ENCODE results near the gene SYNJ2. TPM values are rescaled to one million over a fixed set of nuclear protein-coding genes. Genes with fewer than 3 reads are reported as not detected.

SYNJ2 gene
- total and polyA plus RNA-seq, 2 of the 4 experiments (the other 2 are of a cell fraction), result 40.8 to 45.2 TPM

DNA sequence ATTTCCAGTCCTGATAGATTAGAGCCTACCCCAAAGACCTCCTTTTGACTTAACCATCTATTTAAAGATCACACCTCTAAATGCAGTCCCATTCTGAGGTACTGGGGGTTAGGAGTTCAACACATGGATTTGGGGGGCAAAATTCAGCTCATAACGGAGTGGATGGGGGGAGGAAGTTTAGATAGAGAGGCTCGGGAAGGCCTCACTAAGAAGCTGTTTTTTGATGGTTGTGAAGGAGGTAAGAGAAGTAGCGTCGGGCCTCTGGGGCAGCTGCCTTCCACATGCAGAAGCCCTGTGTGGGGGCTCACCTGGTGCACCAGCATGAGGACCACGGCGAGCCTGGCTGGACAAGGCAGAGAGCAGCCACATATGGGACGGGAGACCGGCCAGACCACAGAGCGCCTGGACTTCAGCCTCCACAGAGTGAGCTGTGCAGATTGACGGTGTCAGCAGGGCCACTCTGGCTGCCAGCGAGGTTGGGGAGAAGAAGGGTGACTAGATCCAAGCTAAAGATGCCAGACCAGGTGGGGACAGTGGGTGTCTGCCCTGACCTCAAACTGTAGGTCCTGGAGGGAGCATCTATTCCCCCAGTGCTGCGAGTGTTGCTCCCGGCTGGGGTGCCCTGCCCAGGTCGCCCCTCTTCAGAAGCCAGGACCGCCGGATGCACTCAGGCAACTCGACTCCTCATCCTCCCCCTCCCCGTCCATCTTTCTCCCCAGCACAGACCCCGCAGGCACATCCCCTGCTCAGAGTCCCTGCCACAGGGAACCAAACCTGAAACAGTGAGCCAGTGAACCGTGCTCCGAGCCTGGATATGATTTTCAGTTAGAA lies 5.1 kb upstream of the SYNJ2 start:
- Histone ChIP-seq H3K9me3 (ENCODE audit: control insufficient read depth, insufficient read depth, low read length) (no peaks in the 10 kb centered on the region), H3K4me2 (ENCODE audit: low read depth, low read length) (no peak overlapping the region), H3K23ac (ENCODE audit: low read depth, low read length) (no peak overlapping the region), H3K18ac (ENCODE audit: low read depth, low read length) (no peak overlapping the region), H4K8ac (ENCODE audit: low read depth in 2 of 2, low read length in 2 of 2) (no peak overlapping the region), H3K56ac (ENCODE audit: extremely low read depth, insufficient read depth, low read length) (no peak overlapping the region), H4K5ac (ENCODE audit: low read depth, low read length) (no peak overlapping the region), H3K9ac (ENCODE audit: low read depth, low read length) (no peak overlapping the region), H4K91ac (ENCODE audit: insufficient read depth, low read depth, low read length) (no peak overlapping the region), H3K4ac (ENCODE audit: low read depth, low read length) (no peak overlapping the region), H3K14ac (replicated peaks; ENCODE audit: low read depth, low read length) (no peak overlapping the region), H3K4me1 (ENCODE audit: control insufficient read depth, insufficient read depth, low read length) (peaks cover 6% of the 10 kb centered on the region), H2AFZ (replicated peaks; ENCODE audit: low read length, poor library complexity) (no peak overlapping the region), H2BK15ac (ENCODE audit: low read depth, low read length) (no peak overlapping the region; the same call in 2 of the 3 replicates), H2AK5ac (ENCODE audit: low read depth, low read length) (no peak overlapping the region), H3K4me3 (ENCODE audit: insufficient read depth, low read depth, low read length) (no peak overlapping the region), H2BK120ac (ENCODE audit: low read depth, low read length) (peak overlapping the region; percentile 17), H3K79me1 (ENCODE audit: low read depth in 1 of 2, low read length in 2 of 2) (no peaks in the 10 kb centered on the region), H4K20me1 (ENCODE audit: insufficient read depth, low read length) (no peaks in the 10 kb centered on the region), H3K36me3 (ENCODE audit: control insufficient read depth, insufficient read depth, low read length) (no peaks in the 10 kb centered on the region), H2BK20ac (ENCODE audit: low read depth, low read length) (no peak overlapping the region; the same call in 1 of the 2 replicates), H2BK5ac (ENCODE audit: low read depth, low read length, poor library complexity, severe bottlenecking) (no peak overlapping the region), H3K27ac (ENCODE audit: insufficient read depth, low read length) (no peak overlapping the region), H3K9me1 (ENCODE audit: insufficient read depth, low read length) (peaks cover 8% of the 10 kb centered on the region), H2AK9ac (replicated peaks; ENCODE audit: low read depth, low read length, poor library complexity) (no peak overlapping the region), H3K27me3 (ENCODE audit: control insufficient read depth, insufficient read depth, low read length) (no peaks in the 10 kb centered on the region)
- no peak for ATAC-seq (ENCODE audit: low read depth)
- 93% methylated on average over 8 of the region's 21 CpGs; no CpG with 5 or more reads in 1 of the 2 experiments for WGBS, 2 experiments (ENCODE audit: extremely low coverage in 2 of 2, insufficient read length in 1 of 2)
- DNase-seq, result no peak
- ChIA-PET POLR2A (ENCODE audit: unreplicated experiment) (no interaction called here), CTCF (interaction anchor here (1.2 kb wide), 1 partner anchor 34 kb away, joined by 3 read pairs; no protein-coding TSS in a partner anchor)
- intact Hi-C loops (cut with micrococcal nuclease) (no loop called here), dilution Hi-C loops (cut with HindIII; ENCODE audit: low sequenced_read_pairs, unreplicated experiment) (no loop called here), in situ Hi-C loops (cut with MboI; ENCODE audit: low sequenced_read_pairs) (no loop called here)
- BruUV-seq (replicated peaks), result no TSS peak
- no peak for TF ChIP-seq BHLHE40 (IDR thresholded peaks at IDR 0.05; ENCODE audit: low read depth, low read length)
- no peak for TF ChIP-seq MAZ (IDR thresholded peaks at IDR 0.05; ENCODE audit: borderline replicate concordance, low read depth, low read length)
- no peak for TF ChIP-seq MAFK (IDR thresholded peaks at IDR 0.05; ENCODE audit: low read depth, low read length)
- TF ChIP-seq RFX5 (IDR thresholded peaks at IDR 0.05; ENCODE audit: low read depth, low read length), result no peak
- TF ChIP-seq, protein P1, sequence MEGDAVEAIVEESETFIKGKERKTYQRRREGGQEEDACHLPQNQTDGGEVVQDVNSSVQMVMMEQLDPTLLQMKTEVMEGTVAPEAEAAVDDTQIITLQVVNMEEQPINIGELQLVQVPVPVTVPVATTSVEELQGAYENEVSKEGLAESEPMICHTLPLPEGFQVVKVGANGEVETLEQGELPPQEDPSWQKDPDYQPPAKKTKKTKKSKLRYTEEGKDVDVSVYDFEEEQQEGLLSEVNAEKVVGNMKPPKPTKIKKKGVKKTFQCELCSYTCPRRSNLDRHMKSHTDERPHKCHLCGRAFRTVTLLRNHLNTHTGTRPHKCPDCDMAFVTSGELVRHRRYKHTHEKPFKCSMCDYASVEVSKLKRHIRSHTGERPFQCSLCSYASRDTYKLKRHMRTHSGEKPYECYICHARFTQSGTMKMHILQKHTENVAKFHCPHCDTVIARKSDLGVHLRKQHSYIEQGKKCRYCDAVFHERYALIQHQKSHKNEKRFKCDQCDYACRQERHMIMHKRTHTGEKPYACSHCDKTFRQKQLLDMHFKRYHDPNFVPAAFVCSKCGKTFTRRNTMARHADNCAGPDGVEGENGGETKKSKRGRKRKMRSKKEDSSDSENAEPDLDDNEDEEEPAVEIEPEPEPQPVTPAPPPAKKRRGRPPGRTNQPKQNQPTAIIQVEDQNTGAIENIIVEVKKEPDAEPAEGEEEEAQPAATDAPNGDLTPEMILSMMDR (conservative IDR thresholded peaks at IDR 0.05; ENCODE audit: low read depth, low read length), result no peak
- TF ChIP-seq NFE2L2 (IDR thresholded peaks at IDR 0.05; ENCODE audit: low read depth, low read length), result no peak
- no peak for TF ChIP-seq CEBPB (IDR thresholded peaks at IDR 0.05; ENCODE audit: low read depth, low read length)
- TF ChIP-seq RAD21 (IDR thresholded peaks at IDR 0.05; ENCODE audit: low read length), result no peak
- TF ChIP-seq RCOR1 (IDR thresholded peaks at IDR 0.05; ENCODE audit: insufficient replicate concordance, low read length), result no peak
- TF ChIP-seq FOS (IDR thresholded peaks at IDR 0.05; ENCODE audit: low read depth, low read length), result no peak
- TF ChIP-seq MXI1 (IDR thresholded peaks at IDR 0.05; ENCODE audit: borderline replicate concordance, low read depth, low read length), result no peak
- no peak for TF ChIP-seq POLR2A (IDR thresholded peaks at IDR 0.05; ENCODE audit: low read depth, low read length)
- TF ChIP-seq, protein P2, sequence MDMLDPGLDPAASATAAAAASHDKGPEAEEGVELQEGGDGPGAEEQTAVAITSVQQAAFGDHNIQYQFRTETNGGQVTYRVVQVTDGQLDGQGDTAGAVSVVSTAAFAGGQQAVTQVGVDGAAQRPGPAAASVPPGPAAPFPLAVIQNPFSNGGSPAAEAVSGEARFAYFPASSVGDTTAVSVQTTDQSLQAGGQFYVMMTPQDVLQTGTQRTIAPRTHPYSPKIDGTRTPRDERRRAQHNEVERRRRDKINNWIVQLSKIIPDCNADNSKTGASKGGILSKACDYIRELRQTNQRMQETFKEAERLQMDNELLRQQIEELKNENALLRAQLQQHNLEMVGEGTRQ (IDR thresholded peaks at IDR 0.05; ENCODE audit: low read depth, low read length), result no peak
- no peak for TF ChIP-seq SMC3 (IDR thresholded peaks at IDR 0.05; ENCODE audit: low read depth, low read length)
- TF ChIP-seq, protein P3, sequence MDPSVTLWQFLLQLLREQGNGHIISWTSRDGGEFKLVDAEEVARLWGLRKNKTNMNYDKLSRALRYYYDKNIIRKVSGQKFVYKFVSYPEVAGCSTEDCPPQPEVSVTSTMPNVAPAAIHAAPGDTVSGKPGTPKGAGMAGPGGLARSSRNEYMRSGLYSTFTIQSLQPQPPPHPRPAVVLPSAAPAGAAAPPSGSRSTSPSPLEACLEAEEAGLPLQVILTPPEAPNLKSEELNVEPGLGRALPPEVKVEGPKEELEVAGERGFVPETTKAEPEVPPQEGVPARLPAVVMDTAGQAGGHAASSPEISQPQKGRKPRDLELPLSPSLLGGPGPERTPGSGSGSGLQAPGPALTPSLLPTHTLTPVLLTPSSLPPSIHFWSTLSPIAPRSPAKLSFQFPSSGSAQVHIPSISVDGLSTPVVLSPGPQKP (IDR thresholded peaks at IDR 0.05; ENCODE audit: borderline replicate concordance, low read depth, low read length), result no peak
